Measurements from ENCODE around the gene ZNF74.

DNA sequence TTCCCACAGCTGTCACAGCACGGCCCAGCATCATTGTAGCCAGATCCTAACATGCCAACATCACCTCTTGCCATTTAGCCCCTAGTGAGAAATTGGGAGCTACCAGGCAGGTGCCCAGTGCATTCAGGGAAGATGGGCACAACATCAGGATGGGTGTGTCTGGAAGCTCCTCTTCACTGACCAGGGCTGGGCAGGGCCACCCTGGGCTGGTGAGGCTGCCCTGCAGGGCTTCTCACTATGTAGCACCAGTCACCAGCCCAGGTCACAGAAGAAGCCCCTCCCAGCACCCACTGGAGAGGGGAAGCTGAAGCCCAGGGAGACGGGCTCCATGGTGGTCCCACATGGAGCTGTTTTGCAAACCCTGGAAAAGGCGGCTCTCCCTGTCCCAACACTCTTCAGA is 13.9 kb downstream of the ZNF74 start:
- TF ChIP-seq, protein P1, sequence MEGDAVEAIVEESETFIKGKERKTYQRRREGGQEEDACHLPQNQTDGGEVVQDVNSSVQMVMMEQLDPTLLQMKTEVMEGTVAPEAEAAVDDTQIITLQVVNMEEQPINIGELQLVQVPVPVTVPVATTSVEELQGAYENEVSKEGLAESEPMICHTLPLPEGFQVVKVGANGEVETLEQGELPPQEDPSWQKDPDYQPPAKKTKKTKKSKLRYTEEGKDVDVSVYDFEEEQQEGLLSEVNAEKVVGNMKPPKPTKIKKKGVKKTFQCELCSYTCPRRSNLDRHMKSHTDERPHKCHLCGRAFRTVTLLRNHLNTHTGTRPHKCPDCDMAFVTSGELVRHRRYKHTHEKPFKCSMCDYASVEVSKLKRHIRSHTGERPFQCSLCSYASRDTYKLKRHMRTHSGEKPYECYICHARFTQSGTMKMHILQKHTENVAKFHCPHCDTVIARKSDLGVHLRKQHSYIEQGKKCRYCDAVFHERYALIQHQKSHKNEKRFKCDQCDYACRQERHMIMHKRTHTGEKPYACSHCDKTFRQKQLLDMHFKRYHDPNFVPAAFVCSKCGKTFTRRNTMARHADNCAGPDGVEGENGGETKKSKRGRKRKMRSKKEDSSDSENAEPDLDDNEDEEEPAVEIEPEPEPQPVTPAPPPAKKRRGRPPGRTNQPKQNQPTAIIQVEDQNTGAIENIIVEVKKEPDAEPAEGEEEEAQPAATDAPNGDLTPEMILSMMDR (IDR thresholded peaks at IDR 0.05) = no peak
- no peak for TF ChIP-seq POLR2A (IDR thresholded peaks at IDR 0.05)
